Loucy (cell line): ENCODE measurements around the gene CFP.

Experiments used
- H2AFZ ChIP-seq: fragments of 200-600 bp; sonication (generic); 2 replicates; pipeline ENCODE4 v1.6.0; 2016; ENCODE audit warnings: antibody characterized with exemption, mild to moderate bottlenecking, low read length, moderate library complexity
- H3F3A ChIP-seq: fragments of 200-600 bp; 2 replicates; pipeline ENCODE4 v1.6.0; 2016; ENCODE audit warnings: antibody characterized with exemption, low read depth, mild to moderate bottlenecking
- H3K27me3 ChIP-seq: fragments of 200-600 bp; sonication (generic); 2 replicates; pipeline ENCODE4 v1.6.1; 2014; ENCODE audit warnings: low read length, mild to moderate bottlenecking; ENCODE audit not compliant: insufficient read depth, poor library complexity, severe bottlenecking
- H3K36me3 ChIP-seq: fragments of 200-600 bp; sonication (generic); 2 replicates; pipeline ENCODE4 v1.6.1; 2016; ENCODE audit warnings: low read length; ENCODE audit not compliant: insufficient read depth
- H3K4me1 ChIP-seq: fragments of 200-600 bp; sonication (generic); 2 replicates; pipeline ENCODE4 v1.5.1; 2014; ENCODE audit warnings: low read length, mild to moderate bottlenecking; ENCODE audit not compliant: insufficient read depth, poor library complexity, severe bottlenecking
- H3K4me2 ChIP-seq: fragments of 200-600 bp; sonication (generic); 2 replicates; pipeline ENCODE4 v1.6.0; 2014; ENCODE audit warnings: antibody characterized with exemption, low read length, low read depth, mild to moderate bottlenecking; ENCODE audit not compliant: poor library complexity, severe bottlenecking
- H3K4me3 ChIP-seq: fragments of 200-600 bp; sonication (generic); 2 replicates; pipeline ENCODE4 v1.5.1; 2014; ENCODE audit warnings: low read length, mild to moderate bottlenecking, mixed read lengths; ENCODE audit not compliant: poor library complexity, severe bottlenecking
- H3K79me2 ChIP-seq: fragments of 200-600 bp; sonication (generic); 2 replicates; pipeline ENCODE4 v1.6.1; 2014; ENCODE audit warnings: low read length; ENCODE audit not compliant: insufficient read depth
- H3K9ac ChIP-seq: fragments of 200-600 bp; sonication (generic); 2 replicates; pipeline ENCODE4 v1.6.0; 2014; ENCODE audit warnings: mild to moderate bottlenecking, low read depth, low read length, moderate library complexity; ENCODE audit not compliant: poor library complexity, severe bottlenecking
- H3K9me2 ChIP-seq: fragments of 200-600 bp; sonication (generic); replicated peaks from 2 replicates; pipeline ENCODE4 v1.6.1; 2016; ENCODE audit warnings: low read depth, low read length, mixed read lengths
- H3K9me3 ChIP-seq: fragments of 200-600 bp; sonication (generic); 2 replicates; pipeline ENCODE4 v1.6.1; 2014; ENCODE audit warnings: mild to moderate bottlenecking, antibody characterized with exemption, low read length, low read depth; ENCODE audit not compliant: insufficient read depth
- H4K20me1 ChIP-seq: fragments of 200-600 bp; sonication (generic); 2 replicates; pipeline ENCODE4 v1.6.0; 2014; ENCODE audit warnings: antibody characterized with exemption, low read length, mild to moderate bottlenecking; ENCODE audit not compliant: insufficient read depth, poor library complexity, severe bottlenecking
- CTCF ChIP-seq: fragments of 200-600 bp; sonication (generic); conservative IDR thresholded peaks from 2 replicates; pipeline ENCODE4 v1.5.1; 2014; ENCODE audit warnings: mild to moderate bottlenecking, antibody characterized with exemption, low read length
- EZH2phosphoT487 ChIP-seq: fragments of 200-600 bp; IDR thresholded peaks from 2 replicates; pipeline ENCODE4 v1.6.1; 2018; ENCODE audit warnings: antibody characterized with exemption, mild to moderate bottlenecking, moderate library complexity, borderline replicate concordance

The CFP gene

GRCh38 chrX:47633689-47634590 lies 4.2 kb upstream of the CFP start:
- TF ChIP-seq CTCF (no peak), EZH2phosphoT487 (no peak)
- no peaks in the 10 kb centered on the region for H3K79me2 ChIP-seq
- H3K4me1 ChIP-seq: peaks cover 6% of the 10 kb centered on the region
- H3K9me3 ChIP-seq: no peaks in the 10 kb centered on the region
- H3F3A ChIP-seq: no peaks in the 10 kb centered on the region
- H3K27me3 ChIP-seq: no peaks in the 10 kb centered on the region
- H3K36me3 ChIP-seq: peaks cover 18% of the 10 kb centered on the region; the same call in 1 of the 2 replicates
- H3K9ac ChIP-seq: no peak overlapping the region
- no peak overlapping the region for H3K4me3 ChIP-seq
- H3K9me2 ChIP-seq: no peaks in the 10 kb centered on the region
- no peak overlapping the region for H3K4me2 ChIP-seq
- no peak overlapping the region for H2AFZ ChIP-seq
- no peaks in the 10 kb centered on the region for H4K20me1 ChIP-seq

- H3K79me2 ChIP-seq: no peaks in the 10 kb centered on the region
- H3K4me2 ChIP-seq: no peak overlapping the region
- H3F3A ChIP-seq: no peaks in the 10 kb centered on the region
- peaks cover 11% of the 10 kb centered on the region; the same call in 1 of the 2 replicates for H3K36me3 ChIP-seq
- H3K9ac ChIP-seq: no peak overlapping the region
- H3K27me3 ChIP-seq: no peaks in the 10 kb centered on the region
- no peak for TF ChIP-seq EZH2phosphoT487
- no peak for TF ChIP-seq CTCF
- H3K9me3 ChIP-seq: no peaks in the 10 kb centered on the region
- no peaks in the 10 kb centered on the region for H3K9me2 ChIP-seq
- no peak overlapping the region for H3K4me3 ChIP-seq
- H4K20me1 ChIP-seq: no peaks in the 10 kb centered on the region
- H2AFZ ChIP-seq: no peak overlapping the region
- H3K4me1 ChIP-seq: peaks cover 6% of the 10 kb centered on the region
These were observed 2.9 kb upstream of the CFP start for GRCh38 chrX:47632666-47633065.

- no peaks in the 10 kb centered on the region for H3F3A ChIP-seq
- no peak overlapping the region for H3K9ac ChIP-seq
- H3K27me3 ChIP-seq: no peaks in the 10 kb centered on the region
- H3K9me2 ChIP-seq: no peaks in the 10 kb centered on the region
- peaks cover 6% of the 10 kb centered on the region for H3K4me1 ChIP-seq
- no peak overlapping the region for H3K4me3 ChIP-seq
- no peaks in the 10 kb centered on the region for H3K79me2 ChIP-seq
- no peaks in the 10 kb centered on the region for H3K9me3 ChIP-seq
- H4K20me1 ChIP-seq: no peaks in the 10 kb centered on the region
- TF ChIP-seq CTCF (no peak), EZH2phosphoT487 (no peak)
- H3K4me2 ChIP-seq: no peak overlapping the region
- peaks cover 4% of the 10 kb centered on the region; the same call in 1 of the 2 replicates for H3K36me3 ChIP-seq
- no peak overlapping the region for H2AFZ ChIP-seq
These were observed 1.9 kb upstream of the CFP start for GRCh38 chrX:47631676-47632075.
